SK-N-SH (cell line): ENCODE measurements around the gene FBXO3.

Experiments
- CTCF ChIP-seq: fragments of 200-600 bp; sonication (generic); IDR thresholded peaks from 2 replicates; pipeline ENCODE4 v1.6.1; 2017; ENCODE audit warnings: antibody characterized with exemption, mild to moderate bottlenecking, moderate library complexity
- FOXJ3 ChIP-seq: sonication (generic); formaldehyde crosslinking; IDR thresholded peaks from 2 replicates; pipeline ENCODE4 v1.5.1; 2020; ENCODE audit warnings: mild to moderate bottlenecking, missing genetic modification reagents
- FOXM1 ChIP-seq: IDR thresholded peaks from 2 replicates; pipeline ENCODE4 v1.4.0; 2012; ENCODE audit warnings: low read depth, mild to moderate bottlenecking
- GATA2 ChIP-seq: sonication (generic); formaldehyde crosslinking; IDR thresholded peaks from 2 replicates; pipeline ENCODE4 v1.5.0; 2020; ENCODE audit warnings: mild to moderate bottlenecking, missing genetic modification reagents
- JUND ChIP-seq: IDR thresholded peaks from 2 replicates; pipeline ENCODE4 v1.4.0; 2012
- MAX ChIP-seq: IDR thresholded peaks from 2 replicates; pipeline ENCODE4 v1.4.0; 2012; ENCODE audit warnings: low read depth
- POLR2AphosphoS5 ChIP-seq: IDR thresholded peaks from 2 replicates; pipeline ENCODE4 v1.6.1; 2012; ENCODE audit warnings: low read depth, low read length
- RAD21 ChIP-seq: IDR thresholded peaks from 2 replicates; pipeline ENCODE4 v1.6.1; 2012; ENCODE audit warnings: mild to moderate bottlenecking, low read length
- RCOR1 ChIP-seq: fragments of 150-350 bp; IDR thresholded peaks from 2 replicates; pipeline ENCODE4 v1.6.1; 2017; ENCODE audit warnings: antibody characterized with exemption, low read length
- REST ChIP-seq: IDR thresholded peaks from 2 replicates; pipeline ENCODE4 v1.6.1; 2012; ENCODE audit warnings: mild to moderate bottlenecking, low read depth, low read length, moderate library complexity
- RXRA ChIP-seq: IDR thresholded peaks from 2 replicates; pipeline ENCODE4 v1.4.0; 2012; ENCODE audit warnings: low read depth, mild to moderate bottlenecking, borderline replicate concordance
- SIN3A ChIP-seq: IDR thresholded peaks from 2 replicates; pipeline ENCODE4 v1.6.1; 2012; ENCODE audit warnings: low read depth, mild to moderate bottlenecking, low read length, moderate library complexity, borderline replicate concordance
- TAF1 ChIP-seq: IDR thresholded peaks from 2 replicates; pipeline ENCODE4 v1.6.1; 2012; ENCODE audit warnings: low read depth, mild to moderate bottlenecking, low read length, moderate library complexity, borderline replicate concordance
- YY1 ChIP-seq: IDR thresholded peaks from 2 replicates; pipeline ENCODE4 v1.4.0; 2012; ENCODE audit warnings: low read depth, mild to moderate bottlenecking

GRCh38 chr11:33735271-33736147, 38.8 kb downstream of the FBXO3 start:
- no peak for TF ChIP-seq RAD21
- no peak for TF ChIP-seq JUND
- 0 out of 2 replicates have a peak, but pooled peaks have one; percentile 16 for TF ChIP-seq CTCF
- no peak for TF ChIP-seq RXRA
- no peak for TF ChIP-seq YY1
- TF ChIP-seq MAX: no peak; the same call in 1 of the 2 replicates
- TF ChIP-seq POLR2AphosphoS5: no peak
- TF ChIP-seq GATA2 (CRISPR knock-in tag): no peak
- TF ChIP-seq RCOR1: no peak
- 0 out of 2 replicates have a peak, but pooled peaks have one; percentile 25 for TF ChIP-seq FOXM1
- TF ChIP-seq SIN3A: no peak
- no peak for TF ChIP-seq REST
- TF ChIP-seq TAF1: no peak
- no peak for TF ChIP-seq FOXJ3 (CRISPR knock-in tag)
